ENCODE results near the gene UBN2.

UBN2 gene

DNA sequence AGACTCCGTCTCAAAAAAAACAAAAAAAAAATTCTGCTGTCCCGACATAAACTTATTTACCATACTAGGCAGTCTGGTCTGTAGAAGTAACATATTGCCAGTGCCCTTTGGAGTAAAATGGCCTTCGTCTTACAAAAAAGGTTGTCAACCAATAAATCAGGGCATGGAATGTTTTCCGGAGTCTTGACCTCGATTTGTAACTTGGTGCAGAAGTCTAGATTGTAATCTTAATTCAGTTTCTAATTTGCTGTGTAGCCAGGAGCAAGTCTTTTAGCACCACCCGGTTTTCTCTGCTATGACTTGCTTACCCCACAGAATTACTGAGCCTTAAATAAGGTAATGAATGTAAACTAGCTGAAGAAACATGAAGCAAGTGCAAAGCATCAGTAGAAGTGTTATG is 23.2 kb downstream of the UBN2 start:
- Histone ChIP-seq H3K9ac (ENCODE audit: low read length) (no peak overlapping the region), H3F3A (ENCODE audit: insufficient read depth) (no peaks in the 10 kb centered on the region), H3K4me2 (ENCODE audit: low read depth, low read length, poor library complexity, severe bottlenecking) (no peak overlapping the region), H3K27ac (ENCODE audit: low read depth, low read length) (no peak overlapping the region), H3K4me3 (ENCODE audit: insufficient read depth, low read length, poor library complexity, severe bottlenecking) (no peak overlapping the region), H3K9me3 (ENCODE audit: insufficient read depth, low read length) (no peaks in the 10 kb centered on the region), H3K79me2 (ENCODE audit: insufficient read depth, low read length) (no peaks in the 10 kb centered on the region), H3K27me3 (ENCODE audit: low read length) (no peaks in the 10 kb centered on the region), H2AFZ (ENCODE audit: low read depth, low read length, severe bottlenecking) (no peak overlapping the region), H3K9me2 (replicated peaks; ENCODE audit: insufficient read depth, low read length) (no peaks in the 10 kb centered on the region), H4K20me1 (ENCODE audit: low read depth, low read length) (no peaks in the 10 kb centered on the region), H3K36me3 (ENCODE audit: low read length) (no peaks in the 10 kb centered on the region; the same call in 1 of the 2 replicates)
- no peak for TF ChIP-seq EZH2phosphoT487 (conservative IDR thresholded peaks at IDR 0.05; ENCODE audit: low read length)
- TF ChIP-seq, protein P1, sequence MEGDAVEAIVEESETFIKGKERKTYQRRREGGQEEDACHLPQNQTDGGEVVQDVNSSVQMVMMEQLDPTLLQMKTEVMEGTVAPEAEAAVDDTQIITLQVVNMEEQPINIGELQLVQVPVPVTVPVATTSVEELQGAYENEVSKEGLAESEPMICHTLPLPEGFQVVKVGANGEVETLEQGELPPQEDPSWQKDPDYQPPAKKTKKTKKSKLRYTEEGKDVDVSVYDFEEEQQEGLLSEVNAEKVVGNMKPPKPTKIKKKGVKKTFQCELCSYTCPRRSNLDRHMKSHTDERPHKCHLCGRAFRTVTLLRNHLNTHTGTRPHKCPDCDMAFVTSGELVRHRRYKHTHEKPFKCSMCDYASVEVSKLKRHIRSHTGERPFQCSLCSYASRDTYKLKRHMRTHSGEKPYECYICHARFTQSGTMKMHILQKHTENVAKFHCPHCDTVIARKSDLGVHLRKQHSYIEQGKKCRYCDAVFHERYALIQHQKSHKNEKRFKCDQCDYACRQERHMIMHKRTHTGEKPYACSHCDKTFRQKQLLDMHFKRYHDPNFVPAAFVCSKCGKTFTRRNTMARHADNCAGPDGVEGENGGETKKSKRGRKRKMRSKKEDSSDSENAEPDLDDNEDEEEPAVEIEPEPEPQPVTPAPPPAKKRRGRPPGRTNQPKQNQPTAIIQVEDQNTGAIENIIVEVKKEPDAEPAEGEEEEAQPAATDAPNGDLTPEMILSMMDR (IDR thresholded peaks at IDR 0.05; ENCODE audit: insufficient read depth, low read length, poor library complexity, severe bottlenecking), result no peak

DNA sequence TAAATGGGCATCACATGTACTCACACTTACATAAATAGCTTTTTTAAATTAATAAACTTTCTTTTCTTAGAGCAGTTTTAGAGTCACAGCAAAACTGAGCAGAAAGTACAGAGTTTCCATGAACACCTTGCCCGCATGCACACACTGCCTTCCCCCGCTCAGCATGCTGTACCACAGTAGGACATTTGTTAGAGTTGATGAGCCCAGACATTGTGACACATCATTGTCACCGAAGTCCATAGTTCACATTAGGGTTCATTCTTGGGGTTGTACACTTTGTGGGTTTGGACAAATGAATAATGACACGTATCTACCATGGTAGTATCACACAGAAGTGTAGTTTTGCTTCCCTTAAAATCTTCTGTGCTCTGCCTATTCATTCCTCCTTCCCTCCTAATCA is 23.7 kb downstream of the UBN2 start:
- Histone ChIP-seq H3K27ac (ENCODE audit: low read depth, low read length) (no peak overlapping the region), H3K4me3 (ENCODE audit: insufficient read depth, low read length, poor library complexity, severe bottlenecking) (no peak overlapping the region), H3K79me2 (ENCODE audit: insufficient read depth, low read length) (no peaks in the 10 kb centered on the region), H3K4me2 (ENCODE audit: low read depth, low read length, poor library complexity, severe bottlenecking) (no peak overlapping the region), H4K20me1 (ENCODE audit: low read depth, low read length) (no peaks in the 10 kb centered on the region), H3K9me3 (ENCODE audit: insufficient read depth, low read length) (no peaks in the 10 kb centered on the region), H2AFZ (ENCODE audit: low read depth, low read length, severe bottlenecking) (no peak overlapping the region), H3K27me3 (ENCODE audit: low read length) (no peaks in the 10 kb centered on the region), H3F3A (ENCODE audit: insufficient read depth) (no peaks in the 10 kb centered on the region), H3K9ac (ENCODE audit: low read length) (no peak overlapping the region), H3K36me3 (ENCODE audit: low read length) (no peaks in the 10 kb centered on the region; the same call in 1 of the 2 replicates), H3K9me2 (replicated peaks; ENCODE audit: insufficient read depth, low read length) (no peaks in the 10 kb centered on the region)
- TF ChIP-seq, protein P1 (IDR thresholded peaks at IDR 0.05; ENCODE audit: insufficient read depth, low read length, poor library complexity, severe bottlenecking), result no peak
- TF ChIP-seq EZH2phosphoT487 (conservative IDR thresholded peaks at IDR 0.05; ENCODE audit: low read length), result no peak

DNA sequence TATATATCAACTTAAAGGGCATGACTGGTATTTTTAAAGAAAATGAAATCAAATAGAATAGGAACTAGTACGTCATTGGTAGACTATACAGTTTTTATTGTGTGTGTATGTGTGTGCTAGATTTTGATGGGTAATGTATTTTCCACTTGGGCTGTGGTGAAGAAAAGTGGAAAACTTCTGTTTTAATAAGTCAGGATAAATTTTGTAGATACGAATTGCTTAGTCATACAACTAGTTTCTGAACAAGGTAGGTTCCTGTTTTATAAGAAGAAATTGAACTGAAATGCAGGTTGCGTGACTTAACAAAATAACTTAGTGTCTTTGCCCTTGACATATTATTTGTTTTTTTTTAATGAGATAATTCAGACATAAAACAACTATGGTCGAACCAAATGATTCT is 24.3 kb downstream of the UBN2 start:
- H3K9me2 ChIP-seq (replicated peaks; ENCODE audit: insufficient read depth, low read length), result no peaks in the 10 kb centered on the region
- no peaks in the 10 kb centered on the region for H3K9me3 ChIP-seq (ENCODE audit: insufficient read depth, low read length)
- H3K27ac ChIP-seq (ENCODE audit: low read depth, low read length), result no peak overlapping the region
- H3K9ac ChIP-seq (ENCODE audit: low read length), result no peak overlapping the region
- no peaks in the 10 kb centered on the region for H4K20me1 ChIP-seq (ENCODE audit: low read depth, low read length)
- no peak overlapping the region for H2AFZ ChIP-seq (ENCODE audit: low read depth, low read length, severe bottlenecking)
- H3K79me2 ChIP-seq (ENCODE audit: insufficient read depth, low read length), result no peaks in the 10 kb centered on the region
- H3K4me3 ChIP-seq (ENCODE audit: insufficient read depth, low read length, poor library complexity, severe bottlenecking), result no peak overlapping the region
- no peaks in the 10 kb centered on the region; the same call in 1 of the 2 replicates for H3K36me3 ChIP-seq (ENCODE audit: low read length)
- TF ChIP-seq, protein P1 (IDR thresholded peaks at IDR 0.05; ENCODE audit: insufficient read depth, low read length, poor library complexity, severe bottlenecking), result no peak
- no peak for TF ChIP-seq EZH2phosphoT487 (conservative IDR thresholded peaks at IDR 0.05; ENCODE audit: low read length)
- no peak overlapping the region for H3K4me2 ChIP-seq (ENCODE audit: low read depth, low read length, poor library complexity, severe bottlenecking)
- H3K27me3 ChIP-seq (ENCODE audit: low read length), result no peaks in the 10 kb centered on the region
- H3F3A ChIP-seq (ENCODE audit: insufficient read depth), result no peaks in the 10 kb centered on the region

Data from SU-DHL-6 (cell line).